GM21526 (cell line): ENCODE measurements around the gene PIP4K2A.
A peak's percentile ranks its signal among the peaks of the same experiment; 100 is the strongest.

Experiments
- ATAC-seq: cut with Tn5 transposase; IDR thresholded peaks from one replicate; pipeline ENCODE4 v1.9.1; 2021; ENCODE audit warnings: moderate library complexity; ENCODE audit not compliant: unreplicated experiment, low FRiP score

PIP4K2A gene

DNA sequence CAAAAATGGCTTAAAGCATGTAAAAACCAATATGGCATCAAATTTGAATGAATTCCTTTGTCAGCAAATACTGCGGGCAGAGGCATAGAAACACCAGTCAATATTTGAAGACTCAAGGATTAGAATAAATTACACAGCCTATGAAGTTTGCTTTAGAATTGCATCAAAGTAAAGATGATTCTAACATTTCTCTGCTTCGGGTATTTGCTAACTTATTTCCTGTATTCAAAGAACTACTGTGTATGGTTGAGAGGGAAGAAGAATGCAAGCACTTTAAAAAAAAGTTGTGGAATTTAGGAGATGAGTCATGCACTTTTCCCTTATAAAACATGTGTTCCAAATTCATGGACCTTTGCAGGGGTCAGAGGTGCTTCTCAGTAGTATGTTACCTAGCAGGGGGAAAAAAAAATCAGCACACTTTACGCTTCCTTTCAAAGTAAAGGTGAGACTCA lies 90.1 kb downstream of the PIP4K2A start:
- no peak for ATAC-seq

DNA sequence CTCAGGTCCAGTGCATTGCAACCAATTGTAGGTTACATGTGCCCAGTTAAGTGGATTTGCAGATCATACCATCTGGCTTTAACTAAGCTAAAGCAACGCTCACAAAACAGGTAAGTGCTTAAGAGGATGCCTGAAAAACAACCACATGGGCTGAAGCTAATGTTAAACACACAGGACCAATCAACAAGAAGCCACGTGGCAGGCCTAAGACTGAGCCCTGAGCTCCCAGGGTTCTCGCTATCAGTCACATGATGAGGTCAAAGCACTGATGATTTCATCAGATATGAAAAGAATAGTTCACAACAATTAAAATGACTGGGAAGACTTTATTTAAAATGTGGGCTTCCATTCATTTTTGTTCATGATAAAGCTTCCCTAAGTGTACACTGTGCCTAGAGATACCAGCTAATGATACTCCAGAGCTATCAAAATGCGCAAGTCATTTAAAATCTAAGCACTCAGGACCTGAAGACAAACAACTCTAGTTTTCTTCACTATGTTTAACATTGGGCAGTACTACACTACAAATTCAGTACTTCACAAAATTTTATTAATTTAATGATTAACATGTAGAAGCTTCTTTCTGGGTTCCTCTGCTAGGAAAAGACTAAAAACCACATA lies 90.6 kb downstream of the PIP4K2A start:
- no peak for ATAC-seq

DNA sequence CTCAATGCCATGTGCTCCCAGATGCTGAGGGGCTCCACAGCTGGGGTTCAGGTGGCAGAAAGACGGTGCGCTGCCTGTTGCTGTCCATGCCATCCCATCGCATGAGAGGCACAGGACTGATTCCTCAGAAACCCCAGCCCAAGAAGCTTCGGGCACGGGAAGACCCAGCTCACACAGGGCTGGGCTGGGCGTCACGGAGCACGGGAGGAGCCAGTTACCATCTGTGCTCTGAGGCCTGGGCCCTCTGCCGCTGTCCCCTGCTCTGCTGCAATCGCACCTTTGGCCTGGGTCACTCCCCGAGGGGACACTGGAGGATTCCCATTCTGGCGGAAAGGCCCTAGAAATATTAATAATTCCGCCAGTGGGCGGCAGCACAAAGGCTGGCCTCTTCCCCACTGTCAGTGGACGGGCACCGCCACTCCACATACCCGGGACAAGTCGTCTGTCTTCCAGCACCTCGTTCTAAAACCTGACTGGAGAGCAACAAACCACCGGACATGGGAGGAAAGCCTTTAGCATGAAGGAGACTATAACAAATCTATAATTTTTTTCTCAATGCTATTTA lies 92.1 kb downstream of the PIP4K2A start:
- no peak for ATAC-seq

DNA sequence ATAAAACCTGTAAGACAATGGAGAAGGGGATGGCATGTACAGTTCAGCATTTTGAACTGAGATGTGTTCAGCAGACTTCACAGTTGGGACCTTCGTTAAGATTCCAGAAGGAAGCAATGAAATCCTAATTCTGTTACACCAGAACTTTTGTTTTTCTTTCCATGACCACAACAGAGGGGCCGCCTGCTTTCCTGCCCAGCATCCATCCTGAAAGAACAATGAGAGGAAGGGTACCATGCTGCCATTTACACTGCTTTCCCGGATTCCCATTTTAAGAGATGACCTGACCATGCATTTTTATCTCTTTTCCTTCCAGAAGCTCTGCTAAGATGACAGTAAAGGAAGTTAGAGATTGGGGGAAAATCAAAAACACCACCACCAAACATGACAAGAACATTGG lies 92.7 kb downstream of the PIP4K2A start:
- ATAC-seq: no peak

DNA sequence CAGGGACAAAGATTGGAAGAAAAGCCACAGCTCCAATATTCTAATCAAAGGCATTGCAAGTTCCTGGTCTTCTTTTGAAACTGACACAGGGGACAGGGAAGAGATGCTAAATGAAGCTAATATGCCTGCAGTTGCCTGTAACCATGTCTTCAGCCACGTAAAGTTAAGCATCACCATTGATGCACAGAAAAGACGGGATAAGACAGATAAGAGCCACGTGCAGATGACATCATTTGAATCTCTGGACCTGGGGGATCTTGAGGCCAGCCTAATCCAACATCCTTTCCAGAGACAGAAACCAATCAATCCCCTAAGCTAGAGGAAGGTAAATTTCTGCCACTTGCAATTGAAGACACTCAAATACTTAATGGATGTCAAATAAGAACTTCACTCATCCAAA lies 93.4 kb downstream of the PIP4K2A start:
- ATAC-seq: no peak

DNA sequence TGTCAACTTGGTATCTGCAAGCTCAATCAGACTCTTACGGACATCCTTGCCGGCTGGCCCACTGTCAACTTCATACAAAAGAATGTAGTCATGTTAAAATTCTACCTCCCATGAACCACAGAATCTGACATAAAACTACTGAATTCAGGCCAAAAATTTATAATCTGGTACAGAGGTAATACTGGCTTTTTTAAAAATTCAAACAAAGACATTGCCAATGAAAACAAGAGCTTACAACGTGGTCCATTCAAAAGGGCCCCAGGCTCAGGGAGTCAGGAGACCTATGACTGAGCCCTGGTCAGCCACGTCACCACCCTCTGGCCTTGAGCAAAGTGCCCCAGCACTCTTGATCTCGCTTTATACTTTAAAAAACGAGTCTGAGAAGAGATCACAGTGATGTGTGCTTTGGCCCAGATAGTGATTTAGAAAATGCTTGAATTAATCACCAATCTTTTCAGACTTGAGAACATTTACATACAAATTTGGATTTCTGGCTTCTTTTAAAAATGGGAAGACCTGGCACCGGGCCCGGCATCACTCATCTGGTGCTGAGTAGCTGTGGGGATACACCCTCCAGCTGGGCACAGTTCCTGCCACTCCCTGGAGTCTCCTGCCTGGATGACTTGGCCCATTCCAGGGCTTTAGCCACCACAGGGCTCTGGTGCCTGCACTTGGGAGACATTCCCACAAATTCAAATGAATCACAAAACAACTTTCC lies 94.1 kb downstream of the PIP4K2A start:
- no peak for ATAC-seq

DNA sequence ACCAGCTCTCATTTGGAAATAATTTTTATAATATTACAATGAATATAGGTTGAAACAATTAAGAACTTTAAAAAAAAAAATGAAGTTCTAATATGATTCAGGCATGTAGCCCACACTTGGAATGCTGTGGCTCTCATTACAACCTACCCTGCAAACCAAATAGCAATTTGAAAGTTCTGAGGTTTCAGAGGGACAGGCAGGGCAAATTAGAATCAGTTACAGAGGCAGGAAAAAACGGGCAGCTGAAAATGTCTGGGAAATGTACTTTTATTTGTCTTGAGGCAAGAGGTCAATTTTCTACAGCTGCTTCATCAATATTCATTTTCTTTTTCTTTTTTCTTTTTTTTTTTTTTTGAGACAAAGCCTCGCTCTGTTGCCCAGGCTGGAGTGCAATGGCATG lies 95.3 kb downstream of the PIP4K2A start:
- no peak for ATAC-seq

DNA sequence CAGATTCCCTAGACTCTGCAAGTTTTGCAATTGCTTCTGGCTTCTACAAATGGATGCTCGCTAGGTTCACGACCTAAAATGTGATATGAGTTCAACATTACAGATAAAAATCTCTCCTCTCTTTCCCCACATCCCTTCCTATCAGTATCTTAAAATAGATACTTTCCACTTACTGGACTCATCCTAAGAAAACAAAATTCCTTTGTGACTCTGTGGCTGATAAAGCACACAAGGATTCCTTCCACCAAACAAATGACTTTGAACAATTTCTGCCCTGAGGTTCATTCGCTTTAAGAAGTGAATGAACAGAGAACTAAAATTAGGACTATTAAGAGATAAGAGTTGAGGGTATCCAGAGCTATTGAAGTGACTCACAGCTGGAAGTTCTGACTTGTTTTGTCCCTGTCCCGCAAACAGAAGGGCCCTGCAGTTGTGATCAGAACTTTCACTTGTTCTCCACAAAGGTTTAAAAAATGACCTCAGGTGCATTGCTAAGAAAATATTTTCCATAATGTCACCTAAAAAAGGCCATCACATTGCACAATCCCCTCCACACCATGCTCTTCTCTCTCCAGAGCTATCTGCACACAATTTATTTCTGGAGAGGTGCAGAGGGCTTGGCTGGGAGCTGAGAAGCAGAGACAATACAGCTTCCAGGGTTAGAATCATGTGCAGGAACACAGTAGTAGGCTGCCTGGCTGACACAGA lies 96.1 kb downstream of the PIP4K2A start:
- ATAC-seq: no peak

DNA sequence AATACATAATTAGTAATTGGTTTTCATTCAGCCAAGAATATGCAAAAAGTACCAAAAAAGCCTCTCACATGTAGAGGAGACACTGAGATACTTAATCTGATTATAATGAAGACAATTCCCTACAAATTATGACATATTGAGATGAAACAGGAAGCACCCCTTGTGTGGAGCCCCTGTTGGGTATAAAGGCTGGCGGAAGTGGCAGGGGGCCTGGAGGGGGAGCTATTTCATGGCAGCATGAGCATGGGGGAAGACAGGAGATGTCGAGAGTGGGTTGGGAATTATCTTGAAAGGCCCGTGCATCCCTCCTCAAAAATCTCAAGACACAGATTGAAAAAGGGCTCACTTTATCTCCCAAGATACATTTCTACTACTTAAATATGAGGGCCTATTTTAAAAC lies 96.9 kb downstream of the PIP4K2A start:
- no peak for ATAC-seq

DNA sequence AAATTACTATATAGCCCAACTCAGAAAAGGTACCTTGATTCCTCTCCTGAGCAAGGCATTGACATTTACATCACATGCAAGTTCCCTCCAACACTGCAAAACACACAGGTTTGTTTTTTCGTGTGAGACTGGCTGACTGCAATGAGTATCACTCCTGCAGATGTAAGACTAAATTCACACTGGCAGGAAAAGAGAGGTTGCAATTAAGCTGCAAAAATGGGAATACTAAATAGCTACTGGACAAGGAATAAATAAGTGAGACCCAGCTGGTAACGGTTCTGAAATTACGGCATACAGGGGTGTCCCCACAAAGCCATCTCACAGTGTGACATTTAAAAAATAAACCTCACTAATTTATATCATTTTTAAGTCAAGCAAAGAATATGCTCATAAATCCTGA lies 97.3 kb downstream of the PIP4K2A start:
- ATAC-seq: no peak

DNA sequence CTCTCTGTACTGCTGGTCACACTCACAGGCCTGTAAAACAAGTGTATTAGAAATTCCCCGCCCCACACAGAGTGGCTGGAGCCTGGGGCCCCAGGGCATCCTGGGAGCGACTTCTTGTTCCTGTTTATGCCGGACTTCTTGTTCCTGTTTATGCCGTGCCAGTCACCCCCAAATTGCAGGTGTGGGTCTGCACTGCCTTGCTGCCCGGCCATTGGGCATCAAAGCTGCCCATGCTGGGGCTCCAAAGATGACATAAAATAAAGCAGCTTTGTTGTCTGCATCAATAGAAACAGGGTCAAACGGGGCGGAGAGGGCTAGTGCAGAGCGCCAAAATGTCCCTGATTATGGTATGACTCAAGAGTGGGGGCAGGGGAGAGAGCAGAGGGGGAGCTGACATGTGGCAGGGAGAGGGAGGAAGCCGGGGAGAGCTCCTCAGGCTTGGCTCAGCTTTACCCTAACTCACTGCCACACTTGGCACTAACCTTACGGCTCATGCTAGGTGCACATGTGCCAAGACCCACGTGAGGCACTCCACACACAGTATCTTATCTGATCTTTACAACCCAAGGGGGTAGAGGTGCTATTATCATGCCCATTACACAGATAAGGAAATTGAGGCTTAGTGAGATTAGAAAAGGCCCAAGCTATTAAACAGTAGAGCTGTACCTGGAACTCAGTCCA lies 98.4 kb downstream of the PIP4K2A start:
- ATAC-seq: peak; percentile 57

DNA sequence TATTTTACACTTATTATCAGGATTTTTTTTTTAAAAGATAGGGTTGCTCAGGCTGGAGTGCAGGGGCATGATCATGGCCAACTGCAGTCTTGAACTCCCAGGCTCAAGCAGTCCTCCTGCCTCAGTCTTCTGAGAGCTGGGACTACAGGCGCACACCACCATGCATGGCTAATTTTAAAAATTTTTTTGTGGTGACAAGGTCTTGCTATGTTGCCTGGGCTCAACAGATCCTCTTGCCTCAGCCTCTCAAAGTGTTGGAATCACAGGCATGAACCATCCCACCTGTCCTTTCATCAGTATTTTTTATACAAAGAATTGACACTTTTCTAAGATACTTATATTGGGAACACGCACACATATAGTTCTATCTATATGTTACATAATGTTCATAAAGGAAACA lies 99.3 kb downstream of the PIP4K2A start:
- no peak for ATAC-seq

DNA sequence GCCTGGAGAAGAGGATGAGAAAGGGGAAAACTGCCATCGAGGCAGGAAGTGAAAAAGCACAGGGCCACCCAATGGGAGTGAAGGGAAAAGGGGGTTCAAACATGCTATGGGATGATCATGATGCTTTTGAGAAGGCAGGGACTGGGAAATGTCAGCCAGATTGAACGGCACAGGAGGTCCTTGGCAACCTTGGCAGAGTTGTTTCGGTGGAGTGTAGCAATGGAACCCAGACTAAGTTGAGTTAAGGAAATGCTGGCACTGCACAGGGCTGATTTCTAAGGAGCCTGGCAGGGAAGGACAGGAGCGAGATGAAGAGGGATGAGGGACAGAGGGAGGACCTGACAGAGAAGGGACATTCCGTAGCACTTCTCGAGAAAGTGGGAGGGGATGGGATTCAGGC lies 101.4 kb downstream of the PIP4K2A start:
- no peak for ATAC-seq

DNA sequence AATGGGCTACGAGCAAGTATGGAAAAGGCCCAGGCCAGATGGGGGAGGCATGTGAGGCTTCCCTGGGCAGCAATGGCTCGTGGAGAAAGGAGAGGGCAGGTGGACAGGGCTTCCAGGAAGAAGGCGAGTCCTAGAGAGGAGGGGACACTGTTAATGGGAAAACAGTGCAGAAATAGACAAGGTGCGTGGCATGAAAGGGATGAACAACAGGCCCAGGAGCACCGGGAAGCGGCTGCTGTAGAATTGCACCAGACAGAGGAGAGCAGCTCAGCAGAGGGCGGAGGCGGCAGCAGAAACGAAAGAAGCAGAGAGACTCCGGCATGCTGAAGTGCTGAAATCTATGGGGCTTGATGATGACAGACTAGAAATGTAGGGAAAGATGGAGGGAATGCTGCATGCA lies 102.1 kb downstream of the PIP4K2A start:
- ATAC-seq: no peak

DNA sequence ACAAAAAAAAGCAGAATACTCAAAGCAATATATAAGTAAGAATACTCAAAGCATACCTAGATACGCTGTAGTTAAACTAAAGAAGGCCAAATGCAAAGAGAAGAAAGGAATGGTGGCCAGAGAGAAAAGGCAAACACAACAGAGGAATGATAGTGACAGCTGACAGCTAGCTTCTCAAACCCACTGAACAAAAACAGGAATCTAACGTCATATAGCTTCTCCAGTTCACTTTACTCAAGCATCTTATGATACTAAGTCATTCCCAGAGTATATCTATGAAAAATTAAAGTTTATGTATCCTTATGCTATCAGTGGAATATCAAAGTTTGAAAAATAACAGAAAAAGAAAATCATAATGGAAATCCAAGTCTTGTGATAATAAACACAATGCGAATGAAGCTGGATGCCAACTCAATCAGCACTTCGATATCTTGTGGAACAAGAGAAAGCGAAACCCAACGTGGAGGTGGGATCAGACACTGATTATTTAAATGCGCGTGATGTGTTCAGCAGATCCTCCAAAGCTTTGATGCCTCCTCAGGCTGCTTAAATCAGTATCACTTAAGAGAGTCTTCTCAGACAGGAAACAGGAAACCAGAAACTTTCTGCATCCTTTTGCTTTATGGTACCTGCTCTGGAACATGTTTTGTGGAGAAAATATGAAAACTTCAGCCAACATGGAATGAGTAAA lies 102.8 kb downstream of the PIP4K2A start:
- ATAC-seq: peak; percentile 34

DNA sequence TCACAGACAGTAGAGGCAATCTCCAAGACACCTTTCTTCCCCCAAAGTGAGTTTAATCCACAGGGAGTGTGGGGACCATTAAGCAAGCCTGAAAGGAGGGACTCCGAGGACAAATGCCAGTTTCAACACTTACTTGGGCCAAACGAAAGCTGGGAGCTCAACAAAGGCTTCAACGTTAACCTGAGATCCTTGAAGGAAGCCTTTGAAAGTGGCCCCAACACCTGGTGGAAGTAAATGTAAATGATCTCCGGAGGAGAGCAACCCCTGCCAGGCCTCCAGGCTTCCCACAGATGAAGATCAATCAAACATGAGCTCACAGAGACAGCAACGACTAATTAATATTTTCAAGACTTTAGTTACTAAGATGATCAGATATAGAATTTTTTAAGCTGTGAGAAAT lies 103.8 kb downstream of the PIP4K2A start:
- no peak for ATAC-seq

DNA sequence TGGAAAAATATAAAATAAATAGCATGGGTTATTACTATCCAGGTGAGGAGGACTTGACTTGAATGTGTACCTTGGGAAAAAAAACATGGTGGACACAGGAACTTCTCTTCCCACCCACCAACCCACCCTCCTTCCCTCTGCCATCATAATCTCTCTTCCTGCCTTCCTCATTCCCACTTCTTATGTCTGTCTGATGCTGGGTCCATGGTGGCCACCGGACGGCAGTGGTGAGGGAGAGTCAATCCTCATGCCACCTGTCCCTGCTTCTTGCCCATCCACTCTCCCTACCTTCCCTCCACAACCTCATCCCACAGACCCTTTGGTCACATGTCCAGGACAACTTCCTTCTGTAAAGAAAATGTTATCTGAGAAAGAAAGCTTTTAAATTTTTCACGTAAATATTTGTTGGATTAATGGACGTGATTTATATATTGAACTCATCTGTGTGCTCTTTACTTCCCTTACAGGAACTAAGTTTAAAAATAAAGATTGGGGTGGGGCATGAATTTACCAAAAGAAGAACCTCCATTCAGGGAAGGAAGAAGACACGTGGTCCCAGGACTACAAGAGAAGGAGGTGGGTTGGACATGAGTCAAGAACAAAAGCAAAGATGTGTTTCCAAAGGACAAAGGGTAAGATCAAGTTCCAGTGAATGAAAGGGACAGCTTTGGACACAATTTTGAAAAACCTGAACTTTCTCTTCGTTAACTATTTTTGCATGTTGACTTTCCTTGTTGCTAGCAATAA lies 104.5 kb downstream of the PIP4K2A start:
- ATAC-seq: no peak

DNA sequence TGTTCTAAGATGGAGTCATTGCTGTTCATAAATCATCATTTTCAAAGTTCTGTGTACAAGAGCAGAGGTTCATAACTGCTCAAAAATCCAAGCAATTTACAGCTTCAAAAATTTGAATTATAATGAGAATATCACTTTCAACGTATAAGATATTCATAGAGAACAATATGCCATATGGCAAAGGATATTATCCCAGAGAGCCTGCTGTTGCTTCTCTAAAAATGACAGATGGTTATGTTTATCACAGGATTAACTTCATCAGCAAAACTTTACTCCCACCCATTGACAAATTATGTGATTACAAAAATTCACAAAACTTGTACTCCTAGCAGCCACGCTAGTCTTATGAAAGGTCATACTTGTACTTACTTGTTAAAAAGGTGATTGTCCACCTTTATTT lies 105.1 kb downstream of the PIP4K2A start:
- ATAC-seq: no peak

DNA sequence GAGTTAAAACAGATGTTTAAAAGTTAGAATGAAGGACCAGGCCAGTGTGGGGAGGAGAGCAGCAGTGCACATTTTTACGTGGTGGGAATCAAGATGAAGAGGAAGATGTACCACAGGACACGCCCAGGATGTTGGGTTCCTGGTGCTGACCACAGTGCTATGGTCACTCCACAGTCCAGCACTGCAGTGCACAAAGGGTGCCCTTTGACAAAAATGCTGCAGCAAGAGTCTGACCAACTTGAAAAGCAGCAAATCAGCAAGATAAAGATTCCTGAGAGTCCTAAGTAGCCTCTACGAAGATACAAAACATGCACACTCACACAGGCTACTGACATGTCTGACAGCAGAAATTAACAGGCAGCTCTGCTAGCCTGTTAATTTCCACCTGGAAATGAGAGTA lies 107.1 kb downstream of the PIP4K2A start:
- no peak for ATAC-seq

DNA sequence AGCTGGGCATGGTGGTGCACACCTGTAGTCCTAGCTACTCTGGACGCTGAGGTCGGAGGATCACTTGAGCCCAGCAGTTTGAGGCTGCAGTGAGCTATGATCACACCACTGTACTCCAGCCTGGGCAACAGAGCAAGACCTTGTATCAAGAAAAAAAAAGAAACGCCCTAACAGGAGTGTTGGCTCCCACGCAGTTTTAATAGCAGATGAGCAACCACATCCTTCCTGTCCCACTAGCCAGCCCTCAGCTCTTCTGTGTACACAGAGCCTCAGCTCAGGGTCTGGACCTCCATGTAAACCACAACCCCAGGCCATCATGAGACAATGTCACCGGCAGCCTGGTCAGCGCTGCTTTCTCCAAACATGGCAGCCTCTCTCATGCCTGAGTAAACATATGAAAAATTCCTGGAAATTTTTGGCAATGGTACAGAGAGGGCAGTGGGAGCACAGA lies 108.2 kb downstream of the PIP4K2A start:
- ATAC-seq: peak; percentile 93
